ENCODE measurements around the gene PDPK1. TPM values are rescaled to one million over a fixed set of nuclear protein-coding genes. Genes with fewer than 3 reads are reported as not detected.
"Not testable (repeated sequence)": the region's sequence is repeated elsewhere in the genome, so short reads cannot be mapped to it uniquely, and the experiment has no call there.

Gene PDPK1
- total RNA-seq, 1 donor from 2014 or later = 26.1 TPM

GRCh38 chr16:2592786-2593185, 55.0 kb downstream of the PDPK1 start:
- ATAC-seq = no peak

GRCh38 chr16:2595393-2596205, 57.8 kb downstream of the PDPK1 start:
- ATAC-seq = no peak

- no peak for ATAC-seq
Measured at GRCh38 chr16:2596747-2597559, 59.1 kb downstream of the PDPK1 start.

GRCh38 chr16:2597560-2597902, 59.7 kb downstream of the PDPK1 start:
- ATAC-seq = no peak

GRCh38 chr16:2598133-2598641, 60.4 kb downstream of the PDPK1 start:
- ATAC-seq = no peak

GRCh38 chr16:2598723-2599122, 60.9 kb downstream of the PDPK1 start:
- no peak for ATAC-seq

GRCh38 chr16:2599165-2599564, 61.3 kb downstream of the PDPK1 start:
- ATAC-seq = not testable (repeated sequence)

- not testable (repeated sequence) for ATAC-seq
Measured at GRCh38 chr16:2599785-2600184, 62.0 kb downstream of the PDPK1 start.

- ATAC-seq = not testable (repeated sequence)
Measured at GRCh38 chr16:2601301-2602025, 63.6 kb downstream of the PDPK1 start.

- ATAC-seq = not testable (repeated sequence)
Measured at GRCh38 chr16:2602175-2602574, 64.4 kb downstream of the PDPK1 start.

GRCh38 chr16:2603165-2604015, 65.6 kb downstream of the PDPK1 start:
- ATAC-seq = peak; percentile 90

GRCh38 chr16:2604016-2604369, 66.2 kb downstream of the PDPK1 start:
- ATAC-seq = not testable (repeated sequence)

GRCh38 chr16:2606820-2607219, 69.0 kb downstream of the PDPK1 start:
- not testable (repeated sequence) for ATAC-seq

GRCh38 chr16:2609345-2609744, 71.5 kb downstream of the PDPK1 start:
- not testable (repeated sequence) for ATAC-seq

GRCh38 chr16:2609827-2610470, 72.1 kb downstream of the PDPK1 start:
- no peak for ATAC-seq

- no peak for ATAC-seq
Measured at GRCh38 chr16:2610781-2611498, 73.1 kb downstream of the PDPK1 start.

- ATAC-seq = no peak
Measured at GRCh38 chr16:2611499-2611862, 73.7 kb downstream of the PDPK1 start.

GRCh38 chr16:2611877-2612276, 74.1 kb downstream of the PDPK1 start:
- not testable (repeated sequence) for ATAC-seq

- not testable (repeated sequence) for ATAC-seq
Measured at GRCh38 chr16:2613251-2613650, 75.4 kb downstream of the PDPK1 start.

GRCh38 chr16:2614761-2615191, 77.0 kb downstream of the PDPK1 start:
- ATAC-seq = no peak

- not testable (repeated sequence) for ATAC-seq
Measured at GRCh38 chr16:2618964-2619363, 81.1 kb downstream of the PDPK1 start.

Data from esophagus mucosa (tissue), 1 donor.